Esophagus muscularis mucosa (tissue), 3 donors: ENCODE data around the gene CPT1C.

Source experiments
- CTCF ChIP-seq, 3 experiments: fragments of 200-600 bp in 2 of 3; fragments of 450-650 bp in 1 of 3; sonication (generic) in 2 of 3; IDR thresholded peaks; one replicate each; pipeline ENCODE4 v1.5.1; 2017 to 2019; ENCODE audit warnings: antibody characterized with exemption in 3 of 3, mild to moderate bottlenecking in 2 of 3, moderate library complexity in 1 of 3
- POLR2A ChIP-seq: fragments of 450-650 bp; IDR thresholded peaks from one replicate; pipeline ENCODE4 v1.6.1; 2017; ENCODE audit warnings: antibody characterized with exemption, moderate library complexity, mild to moderate bottlenecking, low read depth

GRCh38 chr19:49705919-49706318, 15.0 kb downstream of the CPT1C start:
- TF ChIP-seq CTCF (IDR thresholded peaks at IDR 0.05) (no peak), POLR2A (no peak)
